KG1 (cell line): ENCODE data around the gene RASAL2.
"Not testable (repeated sequence)": the region's sequence is repeated elsewhere in the genome, so short reads cannot be mapped to it uniquely, and the experiment has no call there.

Experiments
- DNase-seq: peaks from one replicate; lab custom pipeline; 2025; lab: John Stamatoyannopoulos, UW

RASAL2 gene

GRCh38 chr1:178071811-178072210 is 22.1 kb upstream of the RASAL2 start:
- DNase-seq, result no peak

- no peak for DNase-seq
Observed at GRCh38 chr1:178072326-178072725, 21.6 kb upstream of the RASAL2 start.

DNA sequence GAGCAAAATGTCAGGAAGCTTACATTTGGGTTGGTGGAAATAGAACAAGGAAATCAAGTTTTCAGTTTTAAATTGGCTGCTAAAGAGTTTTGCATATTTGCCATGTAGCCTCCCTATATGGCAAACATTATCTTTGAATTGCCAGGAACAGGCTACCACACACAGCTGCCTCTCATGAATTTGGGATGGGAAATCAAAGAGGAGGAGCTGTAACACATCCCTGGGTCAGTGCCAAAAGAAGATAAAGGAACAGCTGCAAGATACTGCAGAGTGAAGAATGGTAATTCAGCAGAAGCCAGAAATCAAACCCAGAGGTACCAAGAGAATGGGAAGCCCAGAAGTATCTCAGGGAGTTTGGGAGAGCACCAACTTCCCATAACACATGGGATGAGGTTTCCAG is 18.6 kb upstream of the RASAL2 start:
- no peak for DNase-seq

GRCh38 chr1:178076607-178077006 is 17.3 kb upstream of the RASAL2 start:
- no peak for DNase-seq

GRCh38 chr1:178077917-178078316 is 16.0 kb upstream of the RASAL2 start:
- no peak for DNase-seq

DNA sequence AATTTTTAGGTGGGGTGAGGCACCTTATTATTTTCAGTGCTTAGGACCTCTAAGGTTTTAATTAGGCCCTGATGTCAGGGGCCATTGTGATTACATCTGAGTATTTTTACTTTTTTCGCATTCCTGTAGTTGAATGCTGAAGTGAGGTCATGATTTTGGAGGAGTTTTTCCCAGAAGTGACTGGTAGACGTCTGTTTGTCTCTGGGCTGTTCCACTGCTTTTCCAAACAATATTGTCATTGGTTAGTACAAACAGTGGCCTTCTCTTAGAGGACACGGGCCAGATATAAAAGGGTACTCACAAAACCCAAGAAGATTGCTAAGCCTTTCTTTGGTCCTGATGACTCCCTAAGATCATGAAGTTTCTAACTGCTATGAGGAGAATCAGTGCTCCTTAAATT is 7.6 kb upstream of the RASAL2 start:
- DNase-seq, result no peak

DNA sequence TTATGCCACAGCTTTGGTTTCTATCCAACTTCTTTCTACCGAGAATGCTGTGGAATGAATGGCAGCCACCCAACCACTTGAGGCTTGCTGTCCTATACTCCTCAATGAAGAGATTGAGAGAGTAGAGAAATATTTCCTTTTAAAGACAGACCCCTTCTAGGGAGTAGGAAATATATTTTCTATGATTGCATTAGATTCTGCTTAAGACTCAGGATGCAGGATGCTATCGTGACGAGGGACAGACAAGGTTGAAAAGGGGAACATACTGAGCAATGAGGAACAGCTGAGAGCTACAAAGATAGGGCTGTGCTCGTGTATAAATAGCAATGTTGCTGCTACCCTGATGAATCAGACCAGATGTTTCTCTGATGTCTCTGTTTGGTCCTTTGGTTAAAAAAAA is 7.1 kb upstream of the RASAL2 start:
- peak; percentile 9 for DNase-seq

DNA sequence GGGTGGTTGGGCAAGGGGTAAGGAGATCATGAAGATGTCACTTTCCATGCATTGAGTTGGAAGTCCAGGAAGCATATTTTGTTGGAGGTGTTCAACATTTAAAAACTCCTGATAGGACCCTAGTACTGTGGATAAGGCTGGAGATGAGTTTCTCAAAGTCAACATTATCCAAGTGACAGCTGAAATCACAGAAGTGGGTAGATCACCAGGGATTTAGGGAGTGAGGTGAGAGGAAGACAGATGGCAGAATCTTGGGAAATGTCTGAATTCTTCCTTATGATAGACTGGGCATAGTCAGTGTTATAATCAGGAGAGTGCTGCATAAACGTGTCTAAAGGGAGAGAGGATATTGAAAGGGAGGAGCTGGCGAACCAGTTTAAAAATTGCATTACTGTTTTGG is 5.3 kb upstream of the RASAL2 start:
- DNase-seq, result no peak

GRCh38 chr1:178091454-178091853 is 2.5 kb upstream of the RASAL2 start:
- not testable (repeated sequence) for DNase-seq

DNA sequence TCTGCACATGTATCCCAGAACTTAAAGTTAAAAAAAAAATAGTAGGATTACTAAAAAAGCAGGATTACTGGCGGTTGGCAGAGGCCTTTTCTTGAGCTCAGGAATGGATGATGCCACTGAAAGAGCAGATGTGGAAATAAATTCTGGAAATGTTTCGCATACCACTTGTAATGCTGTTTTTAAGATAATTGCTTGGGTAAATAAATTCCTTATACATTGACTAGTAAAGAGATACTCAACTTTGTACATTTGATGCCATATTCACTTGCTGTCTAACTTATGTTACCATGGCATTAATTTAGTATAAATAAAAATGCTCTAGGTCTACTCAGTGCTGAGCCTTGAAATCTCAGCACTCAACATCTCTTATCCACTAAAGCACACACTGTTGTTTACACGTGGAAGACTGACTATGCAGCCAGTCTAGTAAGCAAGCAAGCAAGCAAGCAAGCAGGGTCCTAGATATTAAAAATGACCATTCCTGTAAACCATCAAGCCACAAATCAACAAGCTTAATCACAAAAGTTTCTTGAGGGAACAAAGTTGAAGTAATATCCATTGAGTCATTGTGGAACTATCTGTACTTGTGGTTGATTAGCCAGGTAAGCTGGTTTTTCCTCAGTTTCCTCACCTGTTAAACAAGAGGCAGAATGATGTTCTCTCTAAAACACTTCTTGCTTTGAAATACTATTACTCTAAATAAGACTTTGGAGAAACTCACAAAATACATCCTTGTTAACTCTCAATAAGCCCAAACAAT is 1.7 kb upstream of the RASAL2 start:
- DNase-seq, result no peak

DNA sequence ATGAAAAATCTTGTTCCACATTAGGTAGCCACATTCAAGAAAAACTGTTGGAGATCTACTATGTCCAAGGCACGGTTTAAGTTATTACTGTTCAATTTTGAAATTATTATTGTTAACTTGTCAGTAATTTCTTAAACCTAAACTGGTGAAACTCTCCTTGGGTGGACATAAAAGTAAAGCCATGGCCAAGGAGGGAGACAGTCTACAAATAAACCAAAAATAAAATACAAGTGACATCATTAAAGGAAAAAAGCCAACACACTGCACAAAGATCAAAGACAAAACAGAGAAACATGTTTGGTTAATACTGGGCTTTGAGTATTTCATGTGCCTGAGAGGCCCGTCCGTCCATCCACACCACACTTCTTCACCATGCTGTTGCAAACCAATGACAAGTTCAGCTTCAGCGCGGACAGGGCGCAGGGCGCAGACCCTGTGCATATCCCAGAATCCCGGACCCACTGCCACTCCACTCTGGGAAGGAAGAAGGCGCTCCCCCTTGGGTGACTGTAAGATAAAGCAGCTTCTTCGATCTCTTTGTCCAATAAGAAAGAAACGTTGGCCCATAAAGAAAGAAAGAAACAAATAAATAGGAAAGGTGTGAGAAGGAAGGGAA is 918 bp upstream of the RASAL2 start:
- no peak for DNase-seq

GRCh38 chr1:178093494-178093950 is 382 bp upstream of the RASAL2 start:
- DNase-seq, result peak; percentile 87

GRCh38 chr1:178094739-178095645 is 1.1 kb downstream of the RASAL2 start:
- DNase-seq, result no peak

- DNase-seq, result no peak
Observed at GRCh38 chr1:178096421-178096820, 2.5 kb downstream of the RASAL2 start.

DNA sequence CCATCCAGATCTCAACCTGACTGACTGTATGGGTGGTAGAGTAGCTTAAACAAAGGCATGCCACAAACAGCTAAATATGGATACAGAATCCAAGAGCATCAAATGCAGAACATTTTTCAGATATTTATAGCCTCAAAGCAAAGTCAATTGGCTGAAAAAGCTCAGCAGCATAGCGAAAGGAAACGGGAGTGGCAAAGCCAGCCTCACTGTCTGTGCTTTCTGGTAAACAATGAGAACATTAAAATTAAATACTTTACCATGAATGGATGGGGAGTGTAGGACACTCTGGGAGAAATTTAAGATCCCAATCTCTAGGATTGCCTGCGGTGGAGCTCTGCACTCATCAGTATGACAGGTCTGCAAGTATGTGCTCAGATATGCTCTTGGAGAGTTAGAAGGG is 4.4 kb downstream of the RASAL2 start:
- no peak for DNase-seq

DNA sequence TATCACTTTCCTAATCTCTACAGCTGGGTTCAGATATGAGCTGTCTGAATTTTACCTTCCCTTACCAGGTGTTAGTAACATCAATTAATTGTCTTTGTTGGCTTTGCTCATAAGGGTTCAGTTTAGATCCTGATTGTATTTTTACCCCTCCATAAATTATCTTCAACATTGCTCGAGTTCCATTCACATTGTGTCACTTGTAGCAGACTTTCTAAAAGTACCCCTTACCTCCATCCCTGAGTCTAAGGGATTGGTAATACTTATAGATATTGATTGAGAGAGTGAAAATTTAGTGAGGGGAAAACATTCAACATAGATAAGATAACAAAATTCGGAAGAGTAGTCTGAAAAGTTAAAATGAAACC is 7.3 kb downstream of the RASAL2 start:
- DNase-seq, result no peak

- DNase-seq, result no peak
Observed at GRCh38 chr1:178101654-178102053, 7.8 kb downstream of the RASAL2 start.

DNA sequence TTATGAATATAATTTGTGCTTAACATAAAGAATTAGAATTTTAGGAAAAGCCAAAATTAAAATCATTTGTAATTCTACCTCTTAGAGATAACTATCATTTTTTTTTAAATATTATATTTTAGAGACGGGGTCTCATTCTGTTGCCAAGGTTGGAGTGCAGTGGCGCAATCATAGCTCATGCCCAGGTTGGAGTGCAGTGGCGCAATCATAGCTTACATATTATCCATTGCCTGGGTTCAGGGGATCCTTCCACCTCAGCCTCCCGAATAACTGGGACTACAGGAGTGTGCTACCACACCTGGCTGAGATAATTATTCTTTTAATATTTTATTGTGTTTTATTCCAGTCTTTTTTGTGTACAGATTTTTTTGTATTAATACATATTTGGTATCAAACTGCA is 8.3 kb downstream of the RASAL2 start:
- DNase-seq, result no peak

DNA sequence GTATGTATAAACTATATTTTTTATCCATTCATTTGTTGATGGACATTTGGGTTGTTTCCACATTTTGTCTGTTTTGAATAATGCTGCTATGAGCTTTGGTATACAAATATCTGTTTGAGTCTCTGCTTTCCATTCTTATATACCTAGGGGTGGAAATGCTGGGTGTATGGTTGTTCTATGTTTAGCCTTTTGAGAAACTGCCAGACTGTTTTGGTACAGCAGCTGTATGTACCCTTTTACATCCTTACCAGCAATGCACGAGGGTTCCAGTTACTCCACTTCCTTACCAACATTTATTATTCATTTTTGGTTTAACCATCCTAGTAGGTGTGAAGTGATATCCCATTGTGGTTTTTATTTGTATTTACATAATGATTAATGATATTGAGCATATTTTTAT is 13.9 kb downstream of the RASAL2 start:
- no peak for DNase-seq

DNA sequence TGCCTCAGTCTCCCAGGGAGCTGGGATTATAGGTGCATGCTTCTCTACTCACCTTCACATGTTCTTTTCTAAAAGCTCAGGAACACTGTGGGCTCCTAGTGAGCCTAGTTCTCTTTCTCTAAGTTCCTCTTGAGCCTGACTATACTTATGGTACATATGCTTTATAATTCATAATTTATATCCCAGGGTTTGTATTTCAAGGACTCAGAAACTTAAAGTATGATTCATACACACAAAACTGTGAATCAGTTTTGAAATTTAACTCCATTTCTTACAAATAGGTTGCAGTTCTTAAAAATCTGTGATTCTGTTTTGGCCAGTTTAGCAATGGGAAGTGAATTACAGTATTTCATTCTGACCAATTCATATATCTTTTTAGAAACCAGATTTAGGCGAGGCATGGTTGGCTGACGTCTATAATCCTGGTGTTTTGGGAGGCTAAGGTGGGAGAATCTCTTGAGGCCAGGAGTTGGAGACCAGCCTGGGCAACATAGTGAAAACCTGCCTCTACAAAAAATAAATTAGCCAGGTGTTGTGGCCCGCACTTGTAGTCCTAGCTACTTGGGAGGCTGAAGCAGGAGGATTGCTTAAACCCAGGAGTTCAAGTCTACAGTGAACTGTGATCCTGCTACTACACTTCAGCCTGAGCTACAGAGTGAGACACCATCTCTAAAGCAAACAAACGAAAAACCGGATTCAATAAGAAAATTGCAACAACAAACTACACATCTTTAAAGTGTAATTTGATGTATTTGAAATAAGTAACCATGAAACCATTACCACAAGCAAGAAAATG is 15.6 kb downstream of the RASAL2 start:
- no peak for DNase-seq

DNA sequence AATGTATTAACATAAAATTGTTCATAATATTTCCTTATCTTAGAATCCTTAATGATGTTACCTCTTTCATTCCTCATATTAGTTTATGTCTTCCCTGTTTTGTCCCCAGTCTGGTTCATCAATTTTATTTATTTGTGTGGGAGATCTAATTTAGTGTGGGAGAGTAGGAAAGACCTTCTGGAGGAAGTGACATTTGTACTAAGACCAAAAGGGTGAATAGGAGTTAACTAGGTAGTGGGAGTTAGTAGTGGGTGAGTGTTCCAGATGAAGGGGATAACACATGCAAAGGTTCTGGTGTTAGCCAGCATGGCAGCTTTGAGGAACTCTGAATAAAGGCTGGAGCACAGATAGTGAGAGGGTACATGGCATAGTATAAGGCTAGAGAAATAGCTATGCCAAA is 21.4 kb downstream of the RASAL2 start:
- no peak for DNase-seq

DNA sequence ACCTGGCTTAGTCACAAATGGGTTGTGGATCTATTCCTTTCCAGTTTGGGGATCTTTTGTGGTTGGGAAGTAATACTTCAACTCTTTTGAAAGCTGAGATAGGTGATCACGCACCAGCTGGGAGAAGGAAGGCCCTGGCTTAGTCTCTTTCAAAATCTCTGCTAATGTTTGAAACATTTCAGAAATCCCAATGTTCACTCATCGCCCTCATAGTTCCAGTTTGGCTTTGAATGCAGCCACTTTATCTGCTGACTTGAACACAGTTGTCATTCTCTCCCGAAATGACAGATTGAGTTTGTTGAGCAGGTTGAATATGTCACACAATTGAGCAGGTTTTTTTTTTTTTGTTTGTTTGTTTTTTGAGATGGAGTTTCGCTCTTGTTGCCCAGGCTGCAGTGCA is 24.6 kb downstream of the RASAL2 start:
- DNase-seq, result no peak
